Omental fat pad (tissue), 4 donors: ENCODE measurements around the gene MPP4. TPM values are rescaled to one million over a fixed set of nuclear protein-coding genes. Genes with fewer than 3 reads are reported as not detected.

ENCODE experiments used
- ATAC-seq: fragments of 150-250 bp; one replicate; pipeline ENCODE4 v1.9.1; 2016; ENCODE audit warnings: mild to moderate bottlenecking, moderate library complexity; ENCODE audit not compliant: low FRiP score
- DNase-seq: peaks from one replicate; pipeline ENCODE4 v3.0.0-alpha.2; 2019; ENCODE audit warnings: low spot score
- total RNA-seq, 4 donors: library from RNA; depleted of rRNA; stranded (reverse); fragments of >200 nt; gene quantifications; one replicate each; pipeline ENCODE4 v1.1.0, GENCODE V29; 2016
- TF ChIP-seq, protein P1 (sequence below), 3 donors: fragments of 450-650 bp; IDR thresholded peaks; one replicate each; pipeline ENCODE4 v1.5.1; 2016 to 2017; ENCODE audit warnings: antibody characterized with exemption in 3 of 3, mild to moderate bottlenecking in 3 of 3, moderate library complexity in 2 of 3

The MPP4 gene
- total RNA-seq, 4 donors from 2014 or later = 0.95 to 1.1 (median 1.0) TPM; not detected in 1

GRCh38 chr2:201661366-201661765 is 37.1 kb downstream of the MPP4 start:
- ATAC-seq = no peak
- TF ChIP-seq, protein P1, sequence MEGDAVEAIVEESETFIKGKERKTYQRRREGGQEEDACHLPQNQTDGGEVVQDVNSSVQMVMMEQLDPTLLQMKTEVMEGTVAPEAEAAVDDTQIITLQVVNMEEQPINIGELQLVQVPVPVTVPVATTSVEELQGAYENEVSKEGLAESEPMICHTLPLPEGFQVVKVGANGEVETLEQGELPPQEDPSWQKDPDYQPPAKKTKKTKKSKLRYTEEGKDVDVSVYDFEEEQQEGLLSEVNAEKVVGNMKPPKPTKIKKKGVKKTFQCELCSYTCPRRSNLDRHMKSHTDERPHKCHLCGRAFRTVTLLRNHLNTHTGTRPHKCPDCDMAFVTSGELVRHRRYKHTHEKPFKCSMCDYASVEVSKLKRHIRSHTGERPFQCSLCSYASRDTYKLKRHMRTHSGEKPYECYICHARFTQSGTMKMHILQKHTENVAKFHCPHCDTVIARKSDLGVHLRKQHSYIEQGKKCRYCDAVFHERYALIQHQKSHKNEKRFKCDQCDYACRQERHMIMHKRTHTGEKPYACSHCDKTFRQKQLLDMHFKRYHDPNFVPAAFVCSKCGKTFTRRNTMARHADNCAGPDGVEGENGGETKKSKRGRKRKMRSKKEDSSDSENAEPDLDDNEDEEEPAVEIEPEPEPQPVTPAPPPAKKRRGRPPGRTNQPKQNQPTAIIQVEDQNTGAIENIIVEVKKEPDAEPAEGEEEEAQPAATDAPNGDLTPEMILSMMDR (IDR thresholded peaks at IDR 0.05) = no peak
- no peak for DNase-seq

GRCh38 chr2:201660293-201660895 is 38.0 kb downstream of the MPP4 start:
- ATAC-seq (no peak), DNase-seq (no peak)
- TF ChIP-seq, protein P1 (IDR thresholded peaks at IDR 0.05) = no peak

DNA sequence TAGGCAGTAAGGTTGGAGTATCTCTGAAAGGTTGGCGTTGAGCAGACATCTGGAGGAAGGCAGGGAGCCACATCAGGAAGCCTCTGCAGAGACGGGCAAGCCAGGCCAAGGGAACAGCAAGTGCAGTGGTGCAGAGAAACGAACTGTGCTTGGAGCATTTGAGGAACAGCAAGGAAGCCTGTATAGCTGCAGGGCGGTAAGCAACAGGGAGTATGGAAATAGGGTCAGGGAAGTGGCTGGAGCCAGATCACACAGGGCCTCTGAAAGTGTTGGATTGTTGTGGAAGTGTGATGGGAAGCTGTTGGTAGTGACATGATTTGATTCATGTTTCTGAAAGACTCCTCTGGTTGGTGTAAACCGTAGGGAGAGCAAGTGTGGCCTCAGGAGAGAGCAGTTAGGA is 41.7 kb downstream of the MPP4 start:
- ATAC-seq (no peak), DNase-seq (no peak)
- TF ChIP-seq, protein P1 (IDR thresholded peaks at IDR 0.05) = no peak

GRCh38 chr2:201656102-201656501 is 42.3 kb downstream of the MPP4 start:
- no peak for ATAC-seq
- TF ChIP-seq, protein P1 (IDR thresholded peaks at IDR 0.05) = no peak
- DNase-seq = no peak

DNA sequence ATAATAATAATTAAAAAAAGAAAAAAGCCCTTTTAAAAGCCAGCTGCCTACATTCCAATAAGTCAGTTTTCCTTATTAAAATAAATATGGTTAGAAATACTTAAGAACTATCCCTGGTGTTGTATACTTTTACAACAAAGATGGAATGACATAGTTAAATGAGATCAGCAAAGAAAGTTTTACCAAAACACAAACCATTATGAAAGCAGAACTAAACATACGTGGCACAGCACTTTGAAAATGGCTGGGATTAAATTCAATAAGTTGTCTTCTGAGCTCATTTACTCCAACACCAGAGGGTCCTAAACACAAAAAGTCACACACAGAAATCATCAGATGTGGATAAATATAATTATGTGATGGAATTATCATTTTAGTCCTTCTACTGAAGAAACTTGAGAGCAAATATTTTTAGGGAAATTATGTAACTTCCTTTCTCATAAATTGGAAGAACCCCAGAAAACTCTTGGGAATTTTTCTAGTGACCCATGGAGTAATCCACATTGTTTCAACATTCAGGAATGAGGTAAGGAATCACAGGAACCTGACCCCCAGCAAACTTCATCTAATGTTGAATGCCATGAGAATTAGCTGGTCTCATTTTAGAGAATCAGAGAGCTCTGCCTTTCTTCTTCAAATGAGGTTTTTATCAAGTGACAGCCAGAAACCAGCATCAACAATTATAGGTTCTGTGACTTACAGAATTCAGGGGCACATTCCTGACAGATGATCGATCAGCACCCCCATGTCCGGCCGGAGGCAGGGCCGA is 43.6 kb downstream of the MPP4 start:
- ATAC-seq = no peak
- no peak for DNase-seq

DNA sequence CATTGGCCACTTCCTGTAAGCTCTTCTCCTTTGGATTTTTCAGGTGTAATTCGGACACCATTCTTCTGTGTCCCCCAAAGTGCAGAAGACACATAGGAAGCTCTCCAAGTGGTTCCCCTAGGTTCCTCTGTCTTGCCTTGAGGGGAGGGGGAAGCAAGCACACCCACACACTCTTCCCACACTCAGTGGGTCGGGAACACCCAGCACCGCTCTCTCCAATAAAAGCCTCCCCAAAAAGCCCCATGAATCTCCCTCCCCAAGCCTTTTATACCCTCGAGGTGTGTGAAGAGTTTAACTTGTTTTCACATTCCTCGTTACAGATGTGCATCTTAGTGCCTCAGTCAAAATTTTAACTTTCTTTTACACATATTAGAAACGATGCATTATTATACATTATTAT is 45.2 kb downstream of the MPP4 start:
- no peak for DNase-seq
- TF ChIP-seq, protein P1 (IDR thresholded peaks at IDR 0.05) = no peak
- no peak for ATAC-seq

More for the DNA sequence above, 43.6 kb downstream of the MPP4 start:
- TF ChIP-seq, protein P1 (IDR thresholded peaks at IDR 0.05) = no peak

DNA sequence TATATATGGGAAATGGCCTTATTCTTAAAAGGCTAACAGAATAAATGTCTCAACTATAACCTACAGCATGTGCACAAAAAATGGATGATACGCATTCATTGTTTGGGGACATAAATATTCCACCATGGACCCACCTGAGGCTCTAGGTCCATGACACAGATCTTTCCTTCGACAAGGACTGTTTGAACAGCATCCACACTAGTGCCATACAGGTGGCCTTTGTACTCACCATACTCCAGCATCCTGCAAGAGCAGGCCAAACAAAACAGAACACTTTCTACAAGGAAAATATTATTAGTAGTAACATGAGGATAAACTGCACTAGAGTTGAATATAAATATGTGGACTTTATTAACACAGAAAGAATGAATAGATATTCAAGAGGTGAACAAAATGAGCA is 49.0 kb downstream of the MPP4 start:
- ATAC-seq = no peak
- TF ChIP-seq, protein P1 (IDR thresholded peaks at IDR 0.05) = no peak
- DNase-seq = no peak
